GM13977 (cell line): ENCODE data around the gene FADS2.

Source experiments
- DNase-seq: peaks from one replicate; pipeline ENCODE4 v3.0.0; 2012; ENCODE audit warnings: low spot score
- CTCF ChIP-seq: IDR thresholded peaks from 2 replicates; pipeline ENCODE4 v1.5.1; 2012; ENCODE audit warnings: mild to moderate bottlenecking, control low read depth; ENCODE audit not compliant: insufficient read depth; ENCODE audit errors: extremely low read depth, missing control alignments
- in situ Hi-C: fragments of 300-500 bp; cut with MboI; formaldehyde crosslinking; loops from one replicate; pipeline ENCODE4 v1.12.0; 2022; ENCODE audit warnings: low sequenced_read_pairs, low pct_unique_long_range_greater_than_20kb, mixed read lengths, inconsistent platforms; ENCODE audit not compliant: unreplicated experiment

FADS2 gene

GRCh38 chr11:61832754-61833153 lies 4.7 kb downstream of the FADS2 start:
- DNase-seq: no peak
- in situ Hi-C loops: no loop called here
- no peak for TF ChIP-seq CTCF

- no peak for DNase-seq
- no peak for TF ChIP-seq CTCF
- in situ Hi-C loops: no loop called here
Observed at GRCh38 chr11:61833471-61833870, 5.4 kb downstream of the FADS2 start.

GRCh38 chr11:61833926-61834277 lies 5.8 kb downstream of the FADS2 start:
- in situ Hi-C loops: no loop called here
- no peak for TF ChIP-seq CTCF
- no peak for DNase-seq

GRCh38 chr11:61834278-61835048 lies 6.4 kb downstream of the FADS2 start:
- in situ Hi-C loops: no loop called here
- DNase-seq: peak; percentile 88
- TF ChIP-seq CTCF: no peak

- DNase-seq: no peak
- no peak for TF ChIP-seq CTCF
- in situ Hi-C loops: no loop called here
Observed at GRCh38 chr11:61836193-61836592, 8.1 kb downstream of the FADS2 start.

GRCh38 chr11:61837411-61838005 lies 9.4 kb downstream of the FADS2 start:
- no peak for DNase-seq
- in situ Hi-C loops: no loop called here
- TF ChIP-seq CTCF: no peak

- DNase-seq: no peak
- TF ChIP-seq CTCF: no peak
- in situ Hi-C loops: no loop called here
Observed at GRCh38 chr11:61838501-61838900, 10.4 kb downstream of the FADS2 start.
